ENCODE measurements around the gene ADIPOR2.

- TF ChIP-seq CTCF (IDR thresholded peaks at IDR 0.05) (no peak), POLR2A (IDR thresholded peaks at IDR 0.05) (no peak)
Measured at GRCh38 chr12:1719139-1719538, 28.3 kb downstream of the ADIPOR2 start.

Measured in lower leg skin (tissue), 3 donors.